GM23338 (cell line): Measurements from ENCODE around the gene ARHGEF37. TPM values are rescaled to one million over a fixed set of nuclear protein-coding genes. Genes with fewer than 3 reads are reported as not detected.
A peak's percentile ranks its signal among the peaks of the same experiment; 100 is the strongest.

Experiments used
- ATAC-seq: fragments of 200-7000 bp; cut with Tn5 transposase; 3 replicates; pipeline ENCODE4 v1.9.1; 2020
- DNase-seq: peaks from one replicate; pipeline ENCODE4 v3.0.0-alpha.2; 2015; ENCODE audit warnings: low spot score
- H2AFZ ChIP-seq: fragments of 200-600 bp; sonication (generic); 2 replicates; pipeline ENCODE4 v1.8.0; 2016; ENCODE audit warnings: antibody characterized with exemption, mild to moderate bottlenecking, moderate library complexity
- H3F3A ChIP-seq: fragments of 200-600 bp; sonication (generic); replicated peaks from 2 replicates; pipeline ENCODE4 v1.8.0; 2017; ENCODE audit warnings: antibody characterized with exemption, mixed run types, low read depth
- H3K27ac ChIP-seq: fragments of 200-600 bp; sonication (generic); 2 replicates; pipeline ENCODE4 v1.6.1; 2016; ENCODE audit warnings: low read depth
- H3K27me3 ChIP-seq: fragments of 200-600 bp; sonication (generic); 2 replicates; pipeline ENCODE4 v1.8.0; 2016; ENCODE audit warnings: mild to moderate bottlenecking, mixed run types, moderate library complexity; ENCODE audit not compliant: insufficient read depth
- H3K36me3 ChIP-seq: fragments of 200-600 bp; sonication (generic); 2 replicates; pipeline ENCODE4 v1.8.0; 2016; ENCODE audit warnings: mild to moderate bottlenecking; ENCODE audit not compliant: insufficient read depth
- H3K4me1 ChIP-seq: fragments of 200-600 bp; sonication (generic); 2 replicates; pipeline ENCODE4 v1.8.0; 2016; ENCODE audit warnings: mild to moderate bottlenecking, moderate library complexity; ENCODE audit not compliant: insufficient read depth
- H3K4me2 ChIP-seq: fragments of 200-600 bp; sonication (generic); 2 replicates; pipeline ENCODE4 v1.7.1; 2017; ENCODE audit warnings: mixed run types
- H3K4me3 ChIP-seq: fragments of 200-600 bp; sonication (generic); 2 replicates; pipeline ENCODE4 v1.6.1; 2016; ENCODE audit warnings: mixed run types
- H3K79me2 ChIP-seq: fragments of 200-600 bp; sonication (generic); replicated peaks from 2 replicates; pipeline ENCODE4 v1.8.0; 2017; ENCODE audit warnings: mild to moderate bottlenecking; ENCODE audit not compliant: insufficient read depth
- H3K9me2 ChIP-seq: fragments of 200-600 bp; sonication (generic); 2 replicates; pipeline ENCODE4 v1.8.0; 2017; ENCODE audit not compliant: insufficient read depth
- H4K20me1 ChIP-seq: fragments of 200-600 bp; sonication (generic); replicated peaks from 2 replicates; pipeline ENCODE4 v1.8.0; 2017; ENCODE audit warnings: mild to moderate bottlenecking; ENCODE audit not compliant: insufficient read depth
- H3K27ac Mint-ChIP-seq: 2 replicates; pipeline ENCODE4 v1.8.0; 2020; ENCODE audit warnings: inconsistent platforms, mild to moderate bottlenecking, moderate library complexity, mixed read lengths
- H3K27me3 Mint-ChIP-seq: 3 replicates; pipeline ENCODE4 v1.8.0; 2022; ENCODE audit warnings: low read depth, mild to moderate bottlenecking, moderate library complexity, mixed read lengths, inconsistent platforms; ENCODE audit not compliant: insufficient read depth, poor library complexity
- H3K36me3 Mint-ChIP-seq: 3 replicates; pipeline ENCODE4 v1.8.0; 2021; ENCODE audit warnings: low read depth, mild to moderate bottlenecking, inconsistent platforms, moderate library complexity, mixed read lengths
- H3K4me1 Mint-ChIP-seq: 3 replicates; pipeline ENCODE4 v1.8.0; 2020; ENCODE audit warnings: mild to moderate bottlenecking, inconsistent platforms, mixed read lengths
- H3K4me3 Mint-ChIP-seq: 3 replicates; pipeline ENCODE4 v1.8.0; 2021; ENCODE audit warnings: moderate library complexity, mild to moderate bottlenecking, inconsistent platforms, mixed read lengths
- H3K9me3 Mint-ChIP-seq: 3 replicates; pipeline ENCODE4 v1.8.0; 2020; ENCODE audit warnings: moderate library complexity, mild to moderate bottlenecking, inconsistent platforms, mixed read lengths
- CREB1 ChIP-seq: fragments of 250-450 bp; sonication (Bioruptor Pico); IDR thresholded peaks from 2 replicates; pipeline ENCODE4 v1.5.0; 2020; ENCODE audit warnings: low read depth, mild to moderate bottlenecking, moderate library complexity
- CTCF ChIP-seq, 2 experiments: fragments of 200-600 bp in 1 of 2; sonication (generic) in 1 of 2; conservative IDR thresholded peaks; 2 replicates each; pipeline versions ENCODE4 v1.5.1 to v1.6.1; 2016 to 2017; ENCODE audit warnings: antibody characterized with exemption in 2 of 2, low read depth in 2 of 2, mild to moderate bottlenecking in 2 of 2, moderate library complexity in 1 of 2
- ETS1 ChIP-seq: IDR thresholded peaks from 2 replicates; pipeline ENCODE4 v1.6.1; 2016; ENCODE audit warnings: antibody characterized with exemption
- EZH2 ChIP-seq: fragments of 200-600 bp; sonication (generic); IDR thresholded peaks from one replicate; pipeline ENCODE4 v1.8.0; 2017; ENCODE audit warnings: antibody characterized with exemption, mild to moderate bottlenecking, low read depth; ENCODE audit not compliant: unreplicated experiment
- EZH2phosphoT487 ChIP-seq: fragments of 200-600 bp; sonication (generic); IDR thresholded peaks from one replicate; pipeline ENCODE4 v1.8.1; 2018; ENCODE audit warnings: antibody characterized with exemption; ENCODE audit not compliant: unreplicated experiment
- JUNB ChIP-seq: IDR thresholded peaks from one replicate; pipeline ENCODE4 v1.6.1; 2016; ENCODE audit warnings: antibody characterized with exemption; ENCODE audit not compliant: unreplicated experiment
- NANOG ChIP-seq: IDR thresholded peaks from 2 replicates; pipeline ENCODE4 v1.6.1; 2016; ENCODE audit warnings: antibody characterized with exemption, borderline replicate concordance
- POLR2AphosphoS5 ChIP-seq: IDR thresholded peaks from 2 replicates; pipeline ENCODE4 v1.6.1; 2016; ENCODE audit warnings: antibody characterized with exemption, low read depth
- REST ChIP-seq: IDR thresholded peaks from one replicate; pipeline ENCODE4 v1.6.1; 2018; ENCODE audit warnings: antibody characterized with exemption; ENCODE audit not compliant: unreplicated experiment
- STAT1 ChIP-seq: IDR thresholded peaks from one replicate; pipeline ENCODE4 v1.6.1; 2016; ENCODE audit warnings: antibody characterized with exemption; ENCODE audit not compliant: unreplicated experiment
- ZNF114 ChIP-seq: fragments of 250-450 bp; sonication (Bioruptor Pico); IDR thresholded peaks from 2 replicates; pipeline ENCODE4 v1.5.0; 2020; ENCODE audit warnings: mild to moderate bottlenecking, moderate library complexity
- ZNF331 ChIP-seq: fragments of 250-450 bp; sonication (Bioruptor Pico); IDR thresholded peaks from 2 replicates; pipeline ENCODE4 v1.5.0; 2020; ENCODE audit warnings: low read depth, mild to moderate bottlenecking, moderate library complexity
- polyA plus RNA-seq: library from polyadenylated mRNA; unstranded; fragments of >200 nt; fragmentation: Nextera tagmentation; extraction: Ambion mirVana; gene quantifications from 2 replicates; pipeline ENCODE4 v1.2.1, GENCODE V29; 2016
- total RNA-seq: library from RNA; depleted of rRNA; stranded (reverse); fragments of >200 nt; shearing (Covaris generic); gene quantifications from 2 replicates; pipeline ENCODE4 v1.2.3, GENCODE V29; 2014
- TF ChIP-seq, protein P1 (sequence below): fragments of 250-450 bp; sonication (Bioruptor Pico); IDR thresholded peaks from 2 replicates; pipeline ENCODE4 v1.5.0; 2020; ENCODE audit warnings: mild to moderate bottlenecking, moderate library complexity

ARHGEF37 gene
- total and polyA plus RNA-seq, 2 experiments from 2014 or later: 0.14 to 0.79 TPM

- Mint-ChIP-seq H3K27ac (no peak overlapping the region), H3K36me3 (no peaks in the 10 kb centered on the region), H3K4me1 (peaks cover 21% of the 10 kb centered on the region), H3K4me3 (no peak overlapping the region), H3K27me3 (peaks cover 8% of the 10 kb centered on the region), H3K9me3 (no peaks in the 10 kb centered on the region)
- Histone ChIP-seq H3K4me3 (no peak overlapping the region), H3K9me2 (no peaks in the 10 kb centered on the region), H3K27ac (no peak overlapping the region), H3K4me2 (peak overlapping the region; percentile 49), H3K27me3 (no peaks in the 10 kb centered on the region), H3K36me3 (no peaks in the 10 kb centered on the region), H3F3A (no peaks in the 10 kb centered on the region), H4K20me1 (no peaks in the 10 kb centered on the region), H3K79me2 (no peaks in the 10 kb centered on the region), H2AFZ (no peak overlapping the region), H3K4me1 (peaks cover 15% of the 10 kb centered on the region)
- no peak for ATAC-seq
- TF ChIP-seq REST: no peak
- TF ChIP-seq EZH2phosphoT487: no peak
- TF ChIP-seq POLR2AphosphoS5: no peak
- TF ChIP-seq ZNF114 (CRISPR knock-in tag): no peak
- TF ChIP-seq NANOG: no peak
- TF ChIP-seq, protein P1, sequence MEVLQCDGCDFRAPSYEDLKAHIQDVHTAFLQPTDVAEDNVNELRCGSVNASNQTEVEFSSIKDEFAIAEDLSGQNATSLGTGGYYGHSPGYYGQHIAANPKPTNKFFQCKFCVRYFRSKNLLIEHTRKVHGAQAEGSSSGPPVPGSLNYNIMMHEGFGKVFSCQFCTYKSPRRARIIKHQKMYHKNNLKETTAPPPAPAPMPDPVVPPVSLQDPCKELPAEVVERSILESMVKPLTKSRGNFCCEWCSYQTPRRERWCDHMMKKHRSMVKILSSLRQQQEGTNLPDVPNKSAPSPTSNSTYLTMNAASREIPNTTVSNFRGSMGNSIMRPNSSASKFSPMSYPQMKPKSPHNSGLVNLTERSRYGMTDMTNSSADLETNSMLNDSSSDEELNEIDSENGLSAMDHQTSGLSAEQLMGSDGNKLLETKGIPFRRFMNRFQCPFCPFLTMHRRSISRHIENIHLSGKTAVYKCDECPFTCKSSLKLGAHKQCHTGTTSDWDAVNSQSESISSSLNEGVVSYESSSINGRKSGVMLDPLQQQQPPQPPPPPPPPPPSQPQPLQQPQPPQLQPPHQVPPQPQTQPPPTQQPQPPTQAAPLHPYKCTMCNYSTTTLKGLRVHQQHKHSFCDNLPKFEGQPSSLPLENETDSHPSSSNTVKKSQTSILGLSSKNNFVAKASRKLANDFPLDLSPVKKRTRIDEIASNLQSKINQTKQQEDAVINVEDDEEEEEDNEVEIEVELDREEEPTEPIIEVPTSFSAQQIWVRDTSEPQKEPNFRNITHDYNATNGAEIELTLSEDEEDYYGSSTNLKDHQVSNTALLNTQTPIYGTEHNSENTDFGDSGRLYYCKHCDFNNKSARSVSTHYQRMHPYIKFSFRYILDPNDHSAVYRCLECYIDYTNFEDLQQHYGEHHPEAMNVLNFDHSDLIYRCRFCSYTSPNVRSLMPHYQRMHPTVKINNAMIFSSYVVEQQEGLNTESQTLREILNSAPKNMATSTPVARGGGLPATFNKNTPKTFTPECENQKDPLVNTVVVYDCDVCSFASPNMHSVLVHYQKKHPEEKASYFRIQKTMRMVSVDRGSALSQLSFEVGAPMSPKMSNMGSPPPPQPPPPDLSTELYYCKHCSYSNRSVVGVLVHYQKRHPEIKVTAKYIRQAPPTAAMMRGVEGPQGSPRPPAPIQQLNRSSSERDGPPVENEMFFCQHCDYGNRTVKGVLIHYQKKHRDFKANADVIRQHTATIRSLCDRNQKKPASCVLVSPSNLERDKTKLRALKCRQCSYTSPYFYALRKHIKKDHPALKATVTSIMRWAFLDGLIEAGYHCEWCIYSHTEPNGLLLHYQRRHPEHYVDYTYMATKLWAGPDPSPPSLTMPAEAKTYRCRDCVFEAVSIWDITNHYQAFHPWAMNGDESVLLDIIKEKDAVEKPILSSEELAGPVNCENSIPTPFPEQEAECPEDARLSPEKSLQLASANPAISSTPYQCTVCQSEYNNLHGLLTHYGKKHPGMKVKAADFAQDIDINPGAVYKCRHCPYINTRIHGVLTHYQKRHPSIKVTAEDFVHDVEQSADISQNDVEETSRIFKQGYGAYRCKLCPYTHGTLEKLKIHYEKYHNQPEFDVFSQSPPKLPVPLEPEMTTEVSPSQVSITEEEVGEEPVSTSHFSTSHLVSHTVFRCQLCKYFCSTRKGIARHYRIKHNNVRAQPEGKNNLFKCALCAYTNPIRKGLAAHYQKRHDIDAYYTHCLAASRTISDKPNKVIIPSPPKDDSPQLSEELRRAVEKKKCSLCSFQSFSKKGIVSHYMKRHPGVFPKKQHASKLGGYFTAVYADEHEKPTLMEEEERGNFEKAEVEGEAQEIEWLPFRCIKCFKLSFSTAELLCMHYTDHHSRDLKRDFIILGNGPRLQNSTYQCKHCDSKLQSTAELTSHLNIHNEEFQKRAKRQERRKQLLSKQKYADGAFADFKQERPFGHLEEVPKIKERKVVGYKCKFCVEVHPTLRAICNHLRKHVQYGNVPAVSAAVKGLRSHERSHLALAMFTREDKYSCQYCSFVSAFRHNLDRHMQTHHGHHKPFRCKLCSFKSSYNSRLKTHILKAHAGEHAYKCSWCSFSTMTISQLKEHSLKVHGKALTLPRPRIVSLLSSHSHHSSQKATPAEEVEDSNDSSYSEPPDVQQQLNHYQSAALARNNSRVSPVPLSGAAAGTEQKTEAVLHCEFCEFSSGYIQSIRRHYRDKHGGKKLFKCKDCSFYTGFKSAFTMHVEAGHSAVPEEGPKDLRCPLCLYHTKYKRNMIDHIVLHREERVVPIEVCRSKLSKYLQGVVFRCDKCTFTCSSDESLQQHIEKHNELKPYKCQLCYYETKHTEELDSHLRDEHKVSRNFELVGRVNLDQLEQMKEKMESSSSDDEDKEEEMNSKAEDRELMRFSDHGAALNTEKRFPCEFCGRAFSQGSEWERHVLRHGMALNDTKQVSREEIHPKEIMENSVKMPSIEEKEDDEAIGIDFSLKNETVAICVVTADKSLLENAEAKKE (CRISPR knock-in tag): no peak
- TF ChIP-seq CTCF (conservative IDR thresholded peaks at IDR 0.05; ENCODE audit: low read depth in 2 of 2): no peak
- TF ChIP-seq EZH2: no peak
- TF ChIP-seq ZNF331 (CRISPR knock-in tag): no peak
- TF ChIP-seq JUNB: no peak
- no peak for TF ChIP-seq CREB1 (CRISPR knock-in tag)
- TF ChIP-seq ETS1: no peak
- no peak for TF ChIP-seq STAT1
- DNase-seq: no peak
Observed at GRCh38 chr5:149633476-149634350, 52.4 kb downstream of the ARHGEF37 start.
